ENCODE data around the gene STBD1.
"Not testable (repeated sequence)": the region's sequence is repeated elsewhere in the genome, so short reads cannot be mapped to it uniquely, and the experiment has no call there.

Gene STBD1

GRCh38 chr4:76287811-76288210 is 18.7 kb upstream of the STBD1 start:
- not testable (repeated sequence) for DNase-seq

DNA sequence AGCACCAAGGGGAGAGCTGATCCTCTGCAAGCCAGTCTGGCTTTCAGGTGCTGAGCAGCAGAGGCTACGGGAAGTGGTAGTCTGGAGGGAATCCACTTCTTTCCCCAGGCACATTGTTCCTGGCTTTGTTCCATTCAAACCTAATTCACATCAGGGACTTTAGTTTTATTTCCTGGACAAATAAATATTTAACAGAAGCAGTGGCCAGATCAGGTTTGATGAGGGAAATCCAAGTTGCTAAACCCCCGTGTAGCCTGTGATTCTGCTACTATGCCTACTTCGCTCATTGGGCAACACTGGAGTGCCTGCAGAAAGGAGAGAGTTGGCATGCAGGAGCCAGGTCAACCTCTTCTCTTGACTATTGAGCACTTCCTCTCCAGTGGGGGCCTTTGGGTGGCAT is 13.8 kb upstream of the STBD1 start:
- no peak for DNase-seq

- no peak for DNase-seq
Observed at GRCh38 chr4:76293772-76294171, 12.8 kb upstream of the STBD1 start.

- no peak for DNase-seq
Observed at GRCh38 chr4:76296286-76296820, 10.2 kb upstream of the STBD1 start.

- DNase-seq: no peak
Observed at GRCh38 chr4:76298227-76298626, 8.3 kb upstream of the STBD1 start.

- DNase-seq: no peak
Observed at GRCh38 chr4:76300012-76300411, 6.5 kb upstream of the STBD1 start.

DNA sequence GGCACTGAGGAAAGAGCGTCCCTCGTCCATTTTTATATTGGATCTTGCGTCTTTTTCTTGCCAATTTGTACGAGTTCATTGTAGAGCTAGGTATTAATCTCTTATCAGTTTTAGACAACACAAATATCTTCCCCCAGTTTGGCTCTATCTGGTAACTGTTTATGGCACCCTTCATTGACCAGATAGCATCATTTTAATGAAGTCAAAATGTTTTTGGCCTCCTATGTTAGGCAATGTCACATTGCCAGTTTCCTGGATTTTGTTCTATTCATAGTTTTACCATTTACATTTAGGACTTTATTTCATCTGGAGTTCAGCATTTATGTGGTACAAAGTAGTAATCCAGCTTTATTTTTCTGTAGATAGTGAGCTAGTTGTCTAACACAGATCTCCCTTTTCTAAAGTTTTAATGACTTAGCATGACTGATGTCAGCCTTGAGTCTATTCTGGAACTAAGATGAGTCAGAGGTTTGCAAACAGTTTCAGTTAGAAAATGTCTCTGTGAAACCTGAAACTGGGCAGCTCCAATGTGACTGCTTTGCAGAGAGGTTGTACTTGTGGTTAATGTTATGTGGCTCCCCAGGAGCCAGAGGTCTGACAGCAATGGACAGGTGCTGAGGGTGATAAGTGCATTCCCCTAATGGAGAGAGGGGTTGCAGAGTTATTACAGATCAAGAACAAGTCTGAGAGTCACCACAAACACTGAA is 5.3 kb upstream of the STBD1 start:
- no peak for DNase-seq

- DNase-seq: no peak
Observed at GRCh38 chr4:76301775-76302162, 4.8 kb upstream of the STBD1 start.

DNA sequence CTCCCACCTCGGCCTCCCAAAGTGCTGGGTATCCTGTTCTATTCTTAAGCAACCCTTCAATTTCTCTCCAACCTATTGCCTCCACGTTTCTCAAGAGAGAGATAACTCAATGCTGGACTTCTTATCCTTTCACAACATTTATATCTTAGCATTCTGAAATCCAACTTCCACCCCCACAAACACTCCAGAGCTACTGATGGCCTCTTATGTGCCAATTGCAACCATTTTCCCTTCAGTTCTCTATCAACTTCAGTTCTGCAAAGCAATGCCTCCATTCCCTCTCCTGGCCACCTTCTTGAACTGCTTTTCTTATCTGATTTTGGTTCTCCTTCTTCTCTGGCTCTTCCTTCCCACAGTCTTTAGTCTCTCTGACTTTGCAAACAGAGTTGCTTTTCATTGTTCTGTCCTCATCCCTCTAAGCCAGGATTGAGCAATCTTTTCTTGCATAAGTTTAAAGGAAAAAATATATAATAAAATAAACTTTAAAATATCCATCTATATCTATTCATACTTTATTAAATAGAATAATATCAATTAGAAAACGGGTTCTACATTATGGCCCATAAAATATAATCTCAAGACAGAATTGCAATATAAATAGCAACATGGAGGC is 3.6 kb upstream of the STBD1 start:
- no peak for DNase-seq

DNA sequence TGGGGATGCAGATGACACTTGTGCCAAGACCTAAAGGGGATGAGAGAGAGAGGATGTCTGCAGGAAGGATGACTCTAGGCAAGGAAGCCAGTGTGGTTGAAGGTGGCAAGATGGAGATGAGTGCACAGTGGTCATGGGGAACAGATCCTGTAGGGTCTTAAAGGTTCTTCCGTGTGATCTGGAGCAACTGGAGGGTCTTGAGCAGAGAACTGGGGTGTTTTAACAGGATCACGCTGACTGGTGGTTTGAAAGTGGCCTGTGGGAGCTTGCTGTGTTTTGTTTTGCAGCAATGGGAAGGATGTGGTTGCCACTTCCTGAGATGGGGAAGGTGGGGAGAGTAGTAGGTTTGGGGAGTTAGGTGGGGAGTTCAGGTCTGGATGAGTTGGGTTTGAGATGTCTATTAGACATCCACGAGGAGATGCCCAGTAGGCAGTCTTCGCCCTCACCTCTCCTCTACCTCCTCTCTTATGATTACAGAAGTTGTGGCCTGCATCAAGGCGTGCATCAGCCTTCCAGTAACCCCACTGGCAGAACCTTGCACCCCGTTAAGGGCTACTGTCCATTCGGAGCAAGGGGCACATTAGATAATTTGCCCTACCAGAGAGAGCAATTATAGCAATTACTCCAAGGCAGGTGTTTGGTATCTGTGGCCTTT is 1.4 kb upstream of the STBD1 start:
- no peak for DNase-seq

DNA sequence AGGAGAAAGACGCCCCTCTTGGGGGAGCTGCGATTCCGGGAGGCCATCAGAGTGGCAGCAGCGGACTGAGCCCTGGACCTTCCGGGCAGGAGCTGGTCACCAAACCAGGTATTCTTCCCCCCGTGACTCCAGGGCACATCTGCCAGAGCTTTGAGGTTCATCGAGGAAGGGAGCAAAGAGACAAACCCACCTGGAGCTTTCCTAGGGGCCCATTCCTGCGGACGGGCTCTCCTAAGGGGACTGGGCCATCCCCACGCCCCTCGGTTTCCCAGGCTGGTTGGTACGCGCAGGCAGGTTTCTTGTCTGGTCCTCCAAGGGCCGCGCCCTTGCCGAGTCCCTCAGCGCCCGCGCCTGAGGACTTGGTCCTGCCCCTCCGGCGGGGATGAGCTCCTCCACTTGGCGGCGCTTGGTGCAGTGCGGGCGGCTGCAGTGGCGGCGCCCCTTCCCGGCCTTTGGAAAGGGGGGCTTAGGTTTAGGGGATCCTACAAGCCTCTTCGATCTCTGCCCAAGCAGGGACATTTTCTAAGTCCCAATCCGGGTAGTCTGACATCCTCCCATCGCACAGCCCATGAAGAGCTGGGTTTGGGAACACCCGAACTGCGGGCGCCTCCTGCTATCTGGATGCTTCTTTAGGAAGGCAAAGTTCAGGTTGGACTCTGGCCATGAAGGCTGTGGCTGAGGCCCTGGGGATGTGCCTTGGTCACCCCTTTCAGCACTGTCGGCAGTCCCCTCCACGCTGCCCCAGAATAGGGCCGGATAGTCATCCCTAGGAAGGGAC is 538 bp downstream of the STBD1 start:
- peak; percentile 6 to 58 for DNase-seq

DNA sequence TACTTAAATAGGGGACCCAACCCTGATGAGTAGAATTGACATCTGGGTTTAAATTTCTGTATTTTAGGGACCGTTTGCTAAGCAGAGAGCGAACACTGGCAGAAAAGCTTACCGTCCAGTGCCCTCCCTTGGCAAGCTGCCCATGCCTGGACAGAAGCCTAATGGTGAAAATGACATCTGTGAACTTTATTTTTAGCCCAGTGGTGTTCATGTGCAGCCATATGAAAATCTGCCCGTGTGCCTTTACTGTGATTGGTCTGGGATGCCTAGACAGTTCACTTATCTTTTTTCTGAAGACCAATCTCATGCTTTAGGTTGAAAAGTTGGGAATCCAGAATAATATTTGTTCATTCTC is 1.1 kb downstream of the STBD1 start:
- DNase-seq: no peak

GRCh38 chr4:76308548-76308947 is 2.0 kb downstream of the STBD1 start:
- no peak for DNase-seq

- no peak for DNase-seq
Observed at GRCh38 chr4:76309939-76310550, 3.5 kb downstream of the STBD1 start.

- DNase-seq: no peak
Observed at GRCh38 chr4:76310683-76311082, 4.2 kb downstream of the STBD1 start.

GRCh38 chr4:76311896-76312331 is 5.4 kb downstream of the STBD1 start:
- no peak for DNase-seq

- DNase-seq: no peak
Observed at GRCh38 chr4:76312457-76312856, 5.9 kb downstream of the STBD1 start.

DNA sequence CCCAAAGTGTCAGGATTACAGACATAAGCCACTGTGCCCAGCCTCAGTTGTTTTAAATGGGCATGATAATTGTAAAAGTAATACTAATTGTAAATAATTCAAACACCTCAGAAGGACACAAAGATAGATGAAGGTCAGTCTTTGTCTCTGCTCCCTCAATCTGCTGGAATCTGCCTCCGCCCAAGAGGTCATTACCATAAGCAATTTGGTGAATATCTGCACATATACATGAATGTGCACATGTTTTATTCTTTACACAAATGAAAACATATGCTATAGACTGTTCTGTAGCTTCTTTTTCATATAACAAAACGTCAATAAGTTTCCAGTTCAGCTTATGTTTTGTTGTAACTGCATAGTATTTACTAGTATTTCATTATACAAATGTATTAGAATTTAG is 7.0 kb downstream of the STBD1 start:
- DNase-seq: no peak

DNA sequence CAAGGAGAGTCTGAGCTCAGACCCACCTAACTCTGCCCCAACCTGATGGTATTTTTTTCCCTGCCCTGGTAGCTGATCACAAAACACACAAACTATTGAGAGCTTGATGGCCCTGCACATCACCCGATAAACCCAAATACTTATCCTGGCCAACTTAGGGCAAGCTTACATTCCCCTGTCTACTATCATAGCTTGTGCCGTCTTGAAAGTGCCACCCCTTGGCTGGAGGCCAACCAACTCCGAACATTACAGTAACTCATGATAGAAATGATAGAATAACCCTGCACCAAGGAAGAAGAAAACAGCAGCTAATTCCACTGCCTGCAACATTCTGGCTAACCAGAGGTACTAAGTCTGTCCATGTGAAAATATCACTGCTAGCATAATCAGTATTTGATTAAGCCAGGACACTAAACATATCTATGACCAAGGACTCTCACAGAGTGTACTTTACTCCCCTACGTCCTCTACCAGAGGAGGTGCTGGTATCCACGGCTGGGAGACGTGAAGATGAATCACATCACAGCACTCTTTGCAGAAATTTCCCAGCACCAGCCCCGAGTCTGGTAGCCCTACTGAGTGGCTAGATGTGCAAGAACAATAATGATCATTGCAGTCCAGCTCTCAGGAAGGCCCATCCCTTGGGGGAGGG is 8.9 kb downstream of the STBD1 start:
- no peak for DNase-seq

DNA sequence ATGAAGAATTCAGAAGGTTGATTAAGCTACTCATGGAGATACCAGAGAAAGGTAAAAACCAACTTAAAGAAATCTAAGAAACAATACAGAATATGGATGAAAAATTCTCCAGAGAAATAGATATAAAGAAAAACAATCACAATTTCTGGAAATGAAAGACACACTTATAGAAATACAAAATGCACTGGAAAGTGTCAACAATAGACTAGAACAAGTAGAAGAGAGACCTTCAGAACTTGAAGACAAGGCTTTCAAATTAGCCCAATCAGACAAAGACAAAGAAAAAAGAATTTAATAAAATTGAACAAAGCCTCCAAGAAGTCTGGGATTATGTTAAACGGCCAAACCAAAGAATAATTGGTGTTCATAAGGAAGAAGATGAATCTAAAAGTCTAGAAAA is 9.6 kb downstream of the STBD1 start:
- DNase-seq: no peak

DNA sequence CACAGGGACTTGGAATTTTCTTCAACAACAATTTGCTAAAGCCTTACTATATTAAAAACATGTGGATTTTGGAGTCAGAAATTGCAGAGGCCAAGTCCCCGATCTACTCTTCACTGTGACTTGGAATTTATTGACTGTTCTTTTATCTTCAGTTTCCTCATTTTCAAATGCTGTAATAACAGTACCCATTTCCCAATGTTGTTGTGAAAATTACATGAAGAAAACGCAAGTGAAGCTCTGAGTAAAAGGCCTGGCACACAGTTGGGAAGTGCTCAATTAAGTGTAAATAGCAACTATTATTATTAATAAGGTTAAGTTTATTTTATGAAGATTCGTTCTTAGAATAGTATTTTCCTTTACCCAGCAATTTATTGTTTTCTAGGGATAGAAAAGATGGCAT is 15.7 kb downstream of the STBD1 start:
- DNase-seq: no peak

DNA sequence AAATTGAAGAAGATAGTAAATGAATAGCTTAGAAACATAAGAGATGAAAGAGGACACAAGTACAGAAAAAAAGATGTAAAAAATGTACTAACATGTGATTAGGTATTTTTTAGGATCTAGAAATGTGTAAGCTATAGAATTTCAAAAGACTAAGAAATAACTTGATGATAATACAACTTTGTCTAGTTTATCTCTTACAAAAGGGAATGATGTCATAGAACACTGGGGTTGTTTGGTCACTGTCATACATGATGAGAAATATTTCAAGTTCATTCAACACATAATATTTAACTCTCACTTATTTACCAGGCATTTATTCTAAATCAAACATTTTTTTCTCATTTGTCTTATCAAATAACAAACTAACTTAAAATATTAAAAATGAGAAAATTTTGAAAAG is 18.5 kb downstream of the STBD1 start:
- DNase-seq: no peak

Measured in NCI-H526 (cell line).